H1 (cell line): ENCODE data around the gene SHROOM2. TPM values are rescaled to one million over a fixed set of nuclear protein-coding genes. Genes with fewer than 3 reads are reported as not detected.

ENCODE experiments used
- CTCF ChIA-PET: fragments of 300-600 bp; sonication (Branson Sonifier 250); formaldehyde crosslinking; loops from one replicate; lab custom pipeline; 2021; ENCODE audit not compliant: partially characterized antibody; lab: Charles Lee
- POLR2A ChIA-PET: fragments of 300-600 bp; sonication (Branson Sonifier 250); formaldehyde crosslinking; loops from one replicate; lab custom pipeline; 2021; ENCODE audit warnings: inconsistent platforms; ENCODE audit not compliant: partially characterized antibody; lab: Charles Lee
- DNase-seq, 2 experiments: peaks; one replicate each; pipeline versions ENCODE4 v3.0.0 to v3.0.0-alpha.2; 2010 to 2022; ENCODE audit warnings: low spot score in 2 of 2, low read depth in 1 of 2, mixed read lengths in 1 of 2
- FAIRE-seq: peaks from 2 replicates; lab custom pipeline; 2011; peaks lifted over from hg19 to GRCh38; lab: Jason Lieb, UNC
- H2AFZ ChIP-seq: 2 replicates; pipeline ENCODE4 v1.8.1; 2012; ENCODE audit warnings: low read length, inconsistent platforms
- H2AK5ac ChIP-seq: 2 replicates; pipeline ENCODE4 v1.6.1; 2013; ENCODE audit warnings: low read depth, low read length
- H2BK120ac ChIP-seq: replicated peaks from 2 replicates; pipeline ENCODE3; 2013; ENCODE audit warnings: low read depth, low read length, inconsistent platforms
- H2BK12ac ChIP-seq: 2 replicates; pipeline ENCODE4 v1.6.1; 2013; ENCODE audit warnings: low read depth, low read length
- H2BK15ac ChIP-seq: 2 replicates; pipeline ENCODE4 v1.6.1; 2013; ENCODE audit warnings: low read length
- H2BK20ac ChIP-seq: 2 replicates; pipeline ENCODE4 v1.6.1; 2013; ENCODE audit warnings: low read length
- H2BK5ac ChIP-seq: 2 replicates; pipeline ENCODE4 v1.6.1; 2013; ENCODE audit warnings: low read depth, low read length
- H3K14ac ChIP-seq: 2 replicates; pipeline ENCODE4 v1.6.1; 2013; ENCODE audit warnings: inconsistent platforms; ENCODE audit not compliant: insufficient read length
- H3K18ac ChIP-seq: 2 replicates; pipeline ENCODE4 v1.6.1; 2013; ENCODE audit warnings: low read length; ENCODE audit errors: extremely low read depth
- H3K23ac ChIP-seq: 2 replicates; pipeline ENCODE4 v1.6.1; 2013; ENCODE audit warnings: inconsistent platforms; ENCODE audit not compliant: insufficient read length
- H3K23me2 ChIP-seq: 2 replicates; pipeline ENCODE4 v1.6.1; 2013; ENCODE audit warnings: low read depth, low read length
- H3K27ac ChIP-seq: 2 replicates; pipeline ENCODE4 v1.6.1; 2011; ENCODE audit warnings: low read depth, low read length, inconsistent platforms
- H3K27me3 ChIP-seq, 4 experiments: replicated peaks in 1 of 4; 1 replicate in 1 of 4; 2 replicates in 3 of 4; pipeline versions ENCODE4 v1.6.1 to v1.8.1; 2011 to 2013; ENCODE audit warnings: low read length in 3 of 4, mild to moderate bottlenecking in 3 of 4, inconsistent platforms in 2 of 4, mixed read lengths in 2 of 4, moderate library complexity in 1 of 4; ENCODE audit not compliant: control insufficient read depth in 3 of 4, insufficient read depth in 3 of 4; ENCODE audit errors: extremely low read depth in 1 of 4
- H3K36me3 ChIP-seq, 4 experiments: 2 replicates each; pipeline versions ENCODE4 v1.6.1 to v1.8.1; 2011 to 2013; ENCODE audit warnings: mild to moderate bottlenecking in 4 of 4, low read length in 3 of 4, moderate library complexity in 2 of 4, control low read depth in 1 of 4, inconsistent platforms in 1 of 4; ENCODE audit not compliant: insufficient read depth in 4 of 4, control insufficient read depth in 2 of 4
- H3K4ac ChIP-seq: replicated peaks from 2 replicates; pipeline ENCODE3; 2013; ENCODE audit warnings: low read length, low read depth, mixed read lengths, inconsistent platforms; ENCODE audit not compliant: insufficient read length
- H3K4me1 ChIP-seq, 4 experiments: replicated peaks in 1 of 4; 1 replicate in 1 of 4; 2 replicates in 3 of 4; pipeline versions ENCODE4 v1.6.1 to v1.8.1; 2011 to 2013; ENCODE audit warnings: low read length in 3 of 4, inconsistent platforms in 2 of 4, mixed read lengths in 1 of 4; ENCODE audit not compliant: insufficient read depth in 4 of 4, control insufficient read depth in 3 of 4
- H3K4me2 ChIP-seq, 2 experiments: 2 replicates each; pipeline versions ENCODE4 v1.6.1 to v1.8.1; 2011 to 2013; ENCODE audit warnings: low read depth in 2 of 2, low read length in 2 of 2, control low read depth in 1 of 2, inconsistent platforms in 1 of 2, mild to moderate bottlenecking in 1 of 2; ENCODE audit not compliant: insufficient read depth in 1 of 2
- H3K4me3 ChIP-seq, 4 experiments: fragments of 200-600, 300-600 bp in 1 of 4; sonication (generic), shearing (Covaris generic), sonication (Bioruptor Twin) in 1 of 4; 2 replicates each; pipeline versions ENCODE4 v1.5.1 to v1.8.1; 2011 to 2016; ENCODE audit warnings: low read length in 4 of 4, low read depth in 3 of 4, control low read depth in 2 of 4, inconsistent platforms in 2 of 4, mild to moderate bottlenecking in 2 of 4, mixed read lengths in 1 of 4, moderate library complexity in 1 of 4; ENCODE audit not compliant: insufficient read depth in 2 of 4; ENCODE audit errors: extremely low read depth in 1 of 4
- H3K56ac ChIP-seq: replicated peaks from 2 replicates; pipeline ENCODE3; 2013; ENCODE audit warnings: low read depth, mild to moderate bottlenecking, mixed read lengths, low read length, inconsistent platforms; ENCODE audit not compliant: insufficient read length
- H3K79me1 ChIP-seq: 2 replicates; pipeline ENCODE4 v1.6.1; 2013; ENCODE audit warnings: low read depth, low read length, control low read depth
- H3K79me2 ChIP-seq, 2 experiments: 2 replicates each; pipeline versions ENCODE4 v1.6.1 to v1.8.1; 2012 to 2013; ENCODE audit warnings: low read length in 2 of 2, mild to moderate bottlenecking in 2 of 2, inconsistent platforms in 1 of 2; ENCODE audit not compliant: insufficient read depth in 2 of 2, control insufficient read depth in 1 of 2
- H3K9ac ChIP-seq, 4 experiments: replicated peaks in 1 of 4; 1 replicate in 1 of 4; 2 replicates in 3 of 4; pipeline versions ENCODE4 v1.6.1 to v1.8.1; 2011 to 2013; ENCODE audit warnings: low read depth in 3 of 4, low read length in 3 of 4, control low read depth in 2 of 4, mild to moderate bottlenecking in 2 of 4, moderate library complexity in 2 of 4, inconsistent platforms in 1 of 4; ENCODE audit errors: extremely low read depth in 1 of 4
- H3K9me3 ChIP-seq, 2 experiments: 2 replicates each; pipeline versions ENCODE4 v1.6.1 to v1.8.1; 2012 to 2013; ENCODE audit warnings: mild to moderate bottlenecking in 2 of 2, moderate library complexity in 2 of 2, control low read depth in 1 of 2, inconsistent platforms in 1 of 2, low read depth in 1 of 2, low read length in 1 of 2, mixed read lengths in 1 of 2; ENCODE audit not compliant: insufficient read depth in 2 of 2
- H4K20me1 ChIP-seq, 2 experiments: replicated peaks in 1 of 2; 2 replicates each; pipeline versions ENCODE3 to v1.8.1; 2011 to 2013; ENCODE audit warnings: inconsistent platforms in 2 of 2, low read length in 2 of 2, mild to moderate bottlenecking in 1 of 2; ENCODE audit not compliant: insufficient read depth in 2 of 2, control insufficient read depth in 1 of 2
- H4K5ac ChIP-seq: 2 replicates; pipeline ENCODE4 v1.6.1; 2013; ENCODE audit warnings: low read length, low read depth, mixed read lengths, inconsistent platforms; ENCODE audit not compliant: insufficient read length
- H4K8ac ChIP-seq: 2 replicates; pipeline ENCODE4 v1.8.0; 2013; ENCODE audit warnings: mild to moderate bottlenecking, moderate library complexity, low read length, inconsistent platforms; ENCODE audit not compliant: insufficient read depth; ENCODE audit errors: extremely low read depth
- H4K91ac ChIP-seq: replicated peaks from 2 replicates; pipeline ENCODE3; 2013; ENCODE audit warnings: low read length, mixed read lengths, inconsistent platforms; ENCODE audit not compliant: insufficient read length
- CEBPB ChIP-seq: IDR thresholded peaks from 2 replicates; pipeline ENCODE4 v1.6.1; 2012; ENCODE audit warnings: low read depth, low read length
- RBBP5 ChIP-seq: IDR thresholded peaks from 2 replicates; pipeline ENCODE4 v1.7.1; 2012; ENCODE audit warnings: low read depth, mild to moderate bottlenecking, inconsistent platforms, low read length, moderate library complexity, borderline replicate concordance
- RNF2 ChIP-seq: fragments of 200-900, 300-1000 bp; sonication (generic); IDR thresholded peaks from 2 replicates; pipeline ENCODE4 v1.7.1; 2016; ENCODE audit warnings: borderline replicate concordance, low read depth, mild to moderate bottlenecking, antibody characterized with exemption, low read length; ENCODE audit not compliant: poor library complexity, severe bottlenecking; ENCODE audit errors: missing control alignments
- SIRT6 ChIP-seq: IDR thresholded peaks from one replicate; pipeline ENCODE4 v1.7.1; 2012; ENCODE audit warnings: low read length, inconsistent platforms
- SP2 ChIP-seq: IDR thresholded peaks from 2 replicates; pipeline ENCODE4 v1.6.1; 2012; ENCODE audit warnings: mild to moderate bottlenecking, low read length, inconsistent platforms
- TBP ChIP-seq: IDR thresholded peaks from 2 replicates; pipeline ENCODE4 v1.6.1; 2011; ENCODE audit warnings: low read depth, low read length, improper control_type of control experiment
- WGBS, 2 experiments: shearing (Covaris generic) in 1 of 2; methylation state at CpG; one replicate each; pipeline versions ENCODE4 v1.1.6 to v1.1.7; 2013 to 2015; ENCODE audit warnings: low lambda C conversion rate in 2 of 2, mixed read lengths in 2 of 2, inconsistent platforms in 1 of 2, low coverage in 1 of 2, missing lambda C conversion rate in 1 of 2; ENCODE audit not compliant: insufficient replicate concordance in 2 of 2, insufficient coverage in 1 of 2, insufficient read length in 1 of 2; ENCODE audit errors: extremely low coverage in 1 of 2, missing lambda C conversion rate in 1 of 2; 5-methylcytosine and 5-hydroxymethylcytosine counted together
- polyA plus RNA-seq, 7 experiments: library from polyadenylated mRNA; depleted of rRNA in 3 of 7; stranded (reverse) in 5 of 7; unstranded in 2 of 7; fragments of >200 nt in 5 of 7; fragments of 200-250 nt in 2 of 7; gene quantifications; 1 replicate in 5 of 7; 2 replicates in 1 of 7; 4 replicates in 1 of 7; pipeline versions ENCODE4 v1.2.1 to v1.2.3, GENCODE V29; 2011 to 2013; ENCODE audit warnings: missing spikeins in 2 of 7, mixed read lengths in 2 of 7
- total RNA-seq: library from RNA; stranded (reverse); fragmentation: NEBNext Ultra II Directional; extraction: Animal tissue kit (Norgen Biotek cat#: 25700); gene quantifications from 2 replicates; pipeline ENCODE4 v1.2.1, GENCODE V29; 2021
- TF ChIP-seq, protein P1 (sequence below): IDR thresholded peaks from 2 replicates; pipeline ENCODE4 v1.6.1; 2012; ENCODE audit warnings: inconsistent platforms
- TF ChIP-seq, protein P2 (sequence below): IDR thresholded peaks from 2 replicates; pipeline ENCODE4 v1.6.1; 2011; ENCODE audit warnings: low read depth, mild to moderate bottlenecking, low read length; ENCODE audit not compliant: insufficient read depth

Gene SHROOM2
- total and polyA plus RNA-seq, 2 of the 8 experiments (the other 6 are each of a cell fraction or from before 2014, with no cell fraction given): 3.4 to 14.2 TPM

DNA sequence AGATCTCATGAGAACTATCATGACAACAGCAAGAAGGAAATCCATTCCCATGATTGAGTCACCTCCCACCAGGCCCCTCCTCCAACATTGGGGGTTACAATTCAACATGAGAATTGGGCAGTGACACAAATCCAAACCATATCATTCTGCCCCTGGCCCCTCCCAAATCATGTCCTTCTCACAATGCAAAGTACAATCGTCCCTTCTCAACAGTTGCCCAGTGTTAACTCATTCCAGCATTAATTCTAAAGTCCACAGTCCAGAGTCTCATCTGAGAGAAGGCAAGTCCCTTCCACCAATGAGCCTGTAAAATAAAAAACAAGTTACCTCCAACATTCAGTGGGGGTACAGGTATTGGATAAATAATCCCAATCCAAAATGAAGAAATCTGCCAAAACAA, 166.1 kb downstream of the SHROOM2 start:
- WGBS, 2 experiments: no CpG with 5 or more reads among the region's 1 CpG

More for the DNA sequence above, 166.1 kb downstream of the SHROOM2 start:
- Histone ChIP-seq H3K4me1 (no peaks in the 10 kb centered on the region), H3K79me2 (no peaks in the 10 kb centered on the region), H3K14ac (no peak overlapping the region)
- TF ChIP-seq SIRT6 (no peak), SP2 (no peak), TBP (no peak), CEBPB (no peak), RNF2 (no peak), RBBP5 (no peak)
- TF ChIP-seq, protein P1, sequence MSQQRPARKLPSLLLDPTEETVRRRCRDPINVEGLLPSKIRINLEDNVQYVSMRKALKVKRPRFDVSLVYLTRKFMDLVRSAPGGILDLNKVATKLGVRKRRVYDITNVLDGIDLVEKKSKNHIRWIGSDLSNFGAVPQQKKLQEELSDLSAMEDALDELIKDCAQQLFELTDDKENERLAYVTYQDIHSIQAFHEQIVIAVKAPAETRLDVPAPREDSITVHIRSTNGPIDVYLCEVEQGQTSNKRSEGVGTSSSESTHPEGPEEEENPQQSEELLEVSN: no peak
- TF ChIP-seq, protein P2, sequence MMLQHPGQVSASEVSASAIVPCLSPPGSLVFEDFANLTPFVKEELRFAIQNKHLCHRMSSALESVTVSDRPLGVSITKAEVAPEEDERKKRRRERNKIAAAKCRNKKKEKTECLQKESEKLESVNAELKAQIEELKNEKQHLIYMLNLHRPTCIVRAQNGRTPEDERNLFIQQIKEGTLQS: no peak
- TF ChIP-seq, all 59 proteins: peak for 0
- Histone ChIP-seq H3K9me3 (peaks cover 5 to 9% of the 10 kb centered on the region in 2 experiments; a peak in 2 of 4 replicates), H3K27me3 (no peaks in the 10 kb centered on the region), H3K36me3 (peaks cover under 1 to 8% (median 2%) of the 10 kb centered on the region in 4 experiments; a peak in 4 of 8 replicates), H4K5ac (no peak overlapping the region), H2AK5ac (no peak overlapping the region), H3K18ac (no peak overlapping the region), H3K9ac (no peak overlapping the region), H3K4me3 (no peak overlapping the region), H2BK15ac (no peak overlapping the region), H3K4ac (no peak overlapping the region), H2BK120ac (no peak overlapping the region), H2BK20ac (no peak overlapping the region), H2BK5ac (no peak overlapping the region), H3K56ac (no peak overlapping the region), H3K23ac (no peak overlapping the region), H2AFZ (no peak overlapping the region), H3K79me1 (no peaks in the 10 kb centered on the region), H4K8ac (no peak overlapping the region), H3K23me2 (no peaks in the 10 kb centered on the region), H3K27ac (no peak overlapping the region), H4K91ac (no peak overlapping the region), H3K4me2 (no peak overlapping the region), H2BK12ac (no peak overlapping the region), H4K20me1 (no peaks in the 10 kb centered on the region)
- no peak for DNase-seq
- POLR2A ChIA-PET: no interaction called here
- FAIRE-seq: no peak
- CTCF ChIA-PET: no interaction called here
